ENCODE measurements around the gene DLG5.
"Not testable (repeated sequence)": the region's sequence is repeated elsewhere in the genome, so short reads cannot be mapped to it uniquely, and the experiment has no call there.

The DLG5 gene

DNA sequence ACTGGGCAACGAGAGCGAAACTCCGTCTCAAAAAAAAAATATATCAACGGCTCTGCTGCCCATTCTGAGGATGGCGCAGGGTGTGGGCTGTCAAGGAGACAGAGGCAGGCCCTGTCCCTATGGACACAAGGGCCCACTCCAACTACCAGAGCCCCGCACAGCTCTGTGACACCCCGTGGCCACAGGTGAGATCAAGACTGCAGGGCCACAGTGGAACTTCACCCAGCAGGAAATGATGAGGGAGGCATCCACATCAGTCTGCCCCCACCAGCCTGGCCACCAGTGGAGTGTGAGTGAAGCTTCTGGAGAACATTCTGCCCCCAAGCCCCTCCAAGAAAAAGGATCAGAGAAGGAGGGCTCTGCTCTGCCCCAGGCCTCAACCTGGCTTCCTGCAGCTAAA lies 136.7 kb downstream of the DLG5 start:
- no peak for DNase-seq

DNA sequence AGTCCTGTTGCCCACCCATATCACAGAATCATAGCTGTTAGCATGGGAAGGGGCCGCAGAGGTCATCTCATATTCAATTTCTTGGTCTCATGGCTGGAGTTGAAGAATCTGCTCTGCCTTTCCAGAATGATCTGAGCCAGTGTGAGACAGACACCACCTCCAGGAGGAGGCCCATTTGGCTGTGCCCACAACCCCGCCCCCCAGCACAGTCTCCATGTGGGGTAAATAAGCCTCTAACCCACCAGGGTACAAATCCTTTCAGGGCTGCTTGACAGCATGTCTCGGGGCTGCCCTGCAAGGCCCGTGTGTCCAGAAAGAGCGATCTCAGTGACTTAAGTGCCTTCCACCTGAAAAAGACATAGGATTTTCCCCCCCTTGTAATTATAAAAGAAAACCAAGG lies 137.5 kb downstream of the DLG5 start:
- no peak for DNase-seq

DNA sequence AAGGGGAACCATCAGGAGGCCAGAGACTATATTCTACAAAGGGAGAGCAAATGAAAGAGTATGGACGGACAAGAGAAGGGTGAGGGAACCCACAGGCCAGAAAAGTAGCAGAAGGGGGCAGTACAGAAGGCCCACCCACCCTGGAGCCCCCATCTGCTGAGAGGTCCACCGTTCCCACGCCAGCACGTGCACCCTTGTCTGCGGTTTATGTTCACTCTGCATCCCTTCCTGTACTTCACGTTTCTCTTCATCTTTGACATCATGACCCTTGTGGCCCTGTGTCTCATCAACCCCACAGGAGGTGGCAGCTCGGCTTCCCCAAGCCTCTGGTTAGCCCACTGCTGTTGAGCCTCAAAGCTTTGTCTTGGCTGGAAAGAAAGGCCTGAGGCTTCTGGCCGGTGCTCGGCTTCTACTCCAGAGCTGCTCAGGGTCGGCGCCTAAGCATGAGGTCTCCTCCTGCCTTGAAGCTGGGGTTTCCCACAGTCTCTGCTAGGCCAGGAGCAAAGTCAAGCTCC lies 138.0 kb downstream of the DLG5 start:
- DNase-seq: no peak

DNA sequence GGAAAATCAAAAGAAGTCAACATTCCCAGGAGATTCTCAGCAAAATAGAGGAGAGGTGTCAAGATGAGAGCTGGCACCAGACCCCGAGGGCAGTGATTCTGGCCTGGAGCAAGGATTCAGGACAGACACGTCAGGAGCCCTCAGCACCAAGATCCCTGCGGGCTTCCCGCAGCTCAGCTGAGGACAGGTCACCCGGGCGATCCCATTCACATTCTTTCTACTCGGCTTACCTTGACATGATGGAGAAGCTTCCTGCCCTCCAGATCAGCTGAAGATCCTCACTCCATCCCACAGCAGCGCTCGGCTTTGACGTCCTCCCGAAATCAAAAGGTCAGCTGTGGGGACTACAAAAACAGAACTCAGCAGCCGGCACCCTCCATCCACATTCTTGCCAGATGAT lies 139.1 kb downstream of the DLG5 start:
- no peak for DNase-seq

DNA sequence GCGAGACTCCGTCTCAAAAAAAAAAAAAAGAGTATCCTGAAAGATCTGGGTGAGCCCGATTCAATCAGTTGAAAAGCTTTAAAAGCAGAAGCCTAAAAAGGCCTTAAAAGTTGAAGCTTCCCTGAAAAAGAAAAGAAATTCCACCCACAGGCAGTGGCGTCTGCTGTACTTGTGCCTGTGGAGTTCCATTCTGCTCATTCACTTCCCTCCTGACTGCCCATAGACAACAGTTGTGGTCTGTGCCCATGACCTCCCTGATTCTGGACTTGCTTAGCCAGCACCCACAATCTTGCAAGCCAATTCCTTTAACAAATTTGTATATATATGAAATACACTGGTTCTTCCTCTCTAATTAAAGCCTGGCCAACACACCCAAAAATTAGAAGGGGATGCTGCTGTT lies 141.7 kb downstream of the DLG5 start:
- no peak for DNase-seq

DNA sequence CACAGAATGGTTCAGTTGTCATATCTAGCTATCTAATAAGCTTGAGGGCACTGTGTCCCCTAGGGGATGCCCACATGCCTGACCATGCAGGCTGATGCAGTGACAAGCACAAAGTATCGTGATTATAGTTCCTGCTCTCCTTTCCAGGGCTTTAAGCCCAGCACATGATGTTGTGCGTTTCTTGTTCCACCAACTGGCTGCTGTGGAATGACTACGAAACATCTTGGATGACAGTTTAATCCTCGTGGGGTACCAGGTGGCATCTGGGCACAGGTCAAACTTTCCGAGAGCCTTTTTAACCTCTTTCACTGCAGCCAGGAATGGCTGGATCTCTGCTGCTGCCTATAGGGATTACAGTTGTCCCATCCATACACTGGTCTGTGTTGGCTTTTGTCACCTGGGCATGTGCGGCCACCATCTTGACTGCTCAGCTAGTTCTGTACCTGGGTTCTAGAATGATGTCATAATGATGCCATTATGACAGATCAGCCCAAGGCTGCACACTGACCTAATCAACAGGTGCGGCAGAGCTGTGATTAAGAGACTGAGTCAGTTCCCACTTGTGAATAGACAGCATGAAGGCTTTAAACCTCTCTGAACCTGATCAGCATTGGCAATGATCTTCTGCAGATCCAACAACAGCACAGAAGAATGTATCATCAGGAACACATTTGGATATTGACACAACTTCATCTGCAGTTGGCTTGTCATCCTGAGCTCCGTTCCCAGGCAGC lies 144.1 kb downstream of the DLG5 start:
- DNase-seq: no peak

DNA sequence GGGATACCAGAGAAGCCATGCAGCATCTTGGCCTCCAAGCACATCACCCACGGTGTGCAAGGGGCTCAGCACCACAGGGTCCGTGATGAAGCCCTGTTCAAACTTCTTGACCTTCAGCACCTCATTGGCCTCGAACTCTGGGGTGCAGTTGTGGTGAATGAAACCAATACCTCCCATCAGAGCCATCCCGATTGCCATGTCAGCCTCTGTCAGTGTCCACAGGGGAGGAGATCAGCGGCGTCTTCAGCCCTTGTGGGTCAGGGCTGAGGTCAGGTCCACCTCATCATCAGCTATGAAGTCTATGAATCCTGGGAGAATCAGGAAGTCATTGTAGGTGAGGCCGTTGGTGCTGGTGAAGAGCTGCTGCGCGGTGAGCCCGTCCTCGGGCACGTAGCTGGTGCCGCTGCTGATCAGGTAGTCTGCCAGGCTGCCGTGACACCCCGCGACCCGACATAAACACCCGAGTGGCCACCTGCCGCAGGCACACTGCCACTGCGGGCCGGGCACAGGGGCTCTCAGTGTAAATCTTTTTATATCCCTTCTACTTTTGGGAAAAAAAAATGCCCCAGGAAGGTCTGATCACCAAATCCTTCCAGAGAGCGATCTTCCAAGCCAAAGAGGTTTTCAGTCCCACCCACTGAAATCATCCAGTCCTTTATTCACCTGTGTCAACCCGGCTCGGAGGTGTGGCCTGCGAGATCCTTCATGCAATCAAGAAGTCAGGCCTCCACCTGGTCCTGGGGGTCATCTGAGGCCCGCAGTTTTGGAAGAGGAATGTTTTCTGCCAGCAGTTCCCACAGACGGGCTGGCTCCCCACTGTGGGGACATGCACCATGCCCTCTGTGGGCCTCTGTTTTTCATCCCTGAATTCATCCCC lies 144.9 kb downstream of the DLG5 start:
- no peak for DNase-seq

DNA sequence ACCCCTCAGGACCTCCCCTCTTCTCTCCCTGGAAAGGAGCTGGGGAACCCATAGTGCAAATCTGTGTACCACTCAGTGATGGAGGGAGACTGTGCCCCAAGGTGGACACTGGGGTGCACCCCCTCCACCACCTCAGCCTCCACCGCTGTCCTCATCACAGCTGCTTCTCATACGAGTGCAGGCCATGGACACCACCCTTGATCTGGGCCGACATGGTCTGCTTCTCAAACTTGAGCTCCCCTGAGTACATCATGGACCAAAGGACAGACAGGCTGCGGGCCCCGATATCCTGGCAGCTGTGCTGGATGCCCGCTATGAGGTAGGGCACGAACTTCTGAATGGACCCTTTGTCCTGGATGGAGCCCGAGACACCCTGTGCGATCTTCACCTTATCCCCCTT lies 146.4 kb downstream of the DLG5 start:
- no peak for DNase-seq

DNA sequence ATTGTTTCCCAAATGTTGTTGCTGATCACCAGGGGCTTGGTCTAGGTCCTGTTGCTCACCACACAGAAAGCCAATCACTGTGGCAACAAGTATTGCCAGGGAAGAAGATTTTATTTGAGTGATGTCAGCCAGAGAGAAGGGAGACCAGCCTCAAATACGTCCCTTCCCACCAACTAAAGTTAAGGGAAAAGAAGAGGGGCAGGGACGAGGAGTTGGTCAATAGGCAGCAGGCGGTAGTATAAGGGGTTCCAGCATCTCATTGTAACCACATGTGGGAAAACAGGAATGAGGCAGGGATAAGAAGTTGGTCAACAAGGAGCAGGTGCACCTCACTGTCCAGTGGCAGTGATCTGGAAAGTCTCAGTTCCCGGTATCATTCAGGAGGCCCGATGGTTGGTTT lies 150.1 kb downstream of the DLG5 start:
- no peak for DNase-seq

DNA sequence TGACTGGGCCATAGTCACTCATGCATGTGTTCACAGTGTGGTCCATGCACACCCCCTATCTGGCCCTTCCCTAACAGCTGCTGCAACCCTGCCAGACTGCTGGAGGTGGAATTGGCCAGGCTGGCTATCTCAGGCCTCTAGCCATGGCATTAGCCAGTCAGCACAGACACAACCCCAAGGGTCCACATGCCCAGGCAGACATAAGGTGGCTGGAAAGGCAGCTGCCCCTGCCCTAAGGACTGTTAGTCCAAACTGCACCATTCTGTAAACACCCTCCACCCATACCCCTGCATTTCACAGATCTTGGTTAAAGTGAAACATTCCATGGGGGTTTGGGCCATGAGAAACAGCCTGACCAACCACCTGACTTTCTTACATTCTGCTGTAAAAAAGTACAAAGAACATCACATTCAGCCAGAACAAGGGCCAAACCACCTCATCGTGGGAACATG lies 151.6 kb downstream of the DLG5 start:
- DNase-seq: no peak

DNA sequence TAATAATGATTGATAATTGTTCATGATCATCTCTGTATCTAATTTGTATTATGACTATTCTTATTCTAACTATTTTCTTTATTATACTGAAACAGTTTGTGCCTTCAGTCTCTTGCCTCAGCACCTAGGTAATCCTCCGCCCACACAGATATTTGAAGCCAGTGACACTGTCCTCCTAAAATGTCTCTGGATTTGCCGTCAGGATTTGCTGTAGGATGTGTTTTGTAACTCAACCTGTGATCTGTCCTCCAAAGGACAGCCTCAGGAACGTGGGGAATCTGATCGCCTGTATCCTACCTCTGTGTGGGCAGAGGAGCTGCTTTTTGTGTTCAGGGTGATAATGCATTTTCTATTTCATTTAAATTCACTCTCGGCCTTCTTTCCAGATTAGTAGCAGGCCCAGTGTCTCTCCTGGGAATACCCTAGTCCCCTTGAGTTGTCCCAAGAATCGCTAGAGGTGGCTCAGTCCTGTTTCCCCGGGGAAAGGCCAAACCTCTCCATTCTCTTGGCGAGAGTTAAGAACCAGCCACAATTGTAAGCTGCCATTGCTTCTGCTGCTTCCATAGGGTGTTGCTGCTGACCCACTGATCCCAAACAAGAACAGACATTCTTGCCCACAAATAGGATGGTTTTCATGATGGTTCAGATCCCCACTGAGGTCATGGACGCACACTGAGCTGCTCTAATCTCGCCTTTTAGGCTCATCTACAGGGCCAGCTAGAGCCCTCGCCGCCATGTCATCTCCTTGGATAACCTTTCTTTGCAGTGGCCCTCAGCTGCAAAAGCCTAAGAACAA lies 152.7 kb downstream of the DLG5 start:
- DNase-seq: no peak

DNA sequence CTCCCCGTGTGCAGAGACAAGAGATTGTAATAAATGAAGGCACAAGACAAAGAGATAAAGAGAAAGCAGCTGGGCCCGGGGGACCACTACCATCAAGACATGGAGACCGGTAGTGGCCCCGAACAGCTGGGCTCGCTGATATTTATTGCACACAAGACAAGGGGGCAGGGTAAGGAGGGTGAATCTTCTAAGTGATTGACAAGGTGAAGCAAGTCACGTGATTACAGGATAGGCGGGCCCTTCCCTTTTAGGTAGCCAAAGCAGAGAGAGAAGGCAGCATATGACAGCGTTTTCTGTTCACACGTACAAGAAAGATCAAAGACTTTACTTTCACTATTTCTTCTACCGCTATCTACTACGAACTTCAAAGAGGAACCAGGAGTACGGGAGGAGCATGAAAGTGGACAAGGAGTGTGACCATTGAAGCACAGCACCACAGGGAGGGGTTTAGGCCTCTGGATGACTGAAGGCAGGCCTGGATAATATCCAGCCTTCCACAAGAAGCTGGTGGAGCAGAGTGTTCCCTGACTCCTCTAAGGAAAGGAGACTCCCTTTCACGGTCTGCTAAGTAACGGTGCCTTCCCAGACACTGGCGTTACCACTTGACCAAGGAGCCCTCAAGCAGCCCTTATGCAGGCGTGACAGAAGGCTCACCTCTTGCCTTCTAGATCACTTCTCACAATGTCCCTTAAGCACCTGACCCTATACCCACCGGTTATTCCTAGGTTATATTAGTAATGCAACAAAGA lies 153.5 kb downstream of the DLG5 start:
- not testable (repeated sequence) for DNase-seq

DNA sequence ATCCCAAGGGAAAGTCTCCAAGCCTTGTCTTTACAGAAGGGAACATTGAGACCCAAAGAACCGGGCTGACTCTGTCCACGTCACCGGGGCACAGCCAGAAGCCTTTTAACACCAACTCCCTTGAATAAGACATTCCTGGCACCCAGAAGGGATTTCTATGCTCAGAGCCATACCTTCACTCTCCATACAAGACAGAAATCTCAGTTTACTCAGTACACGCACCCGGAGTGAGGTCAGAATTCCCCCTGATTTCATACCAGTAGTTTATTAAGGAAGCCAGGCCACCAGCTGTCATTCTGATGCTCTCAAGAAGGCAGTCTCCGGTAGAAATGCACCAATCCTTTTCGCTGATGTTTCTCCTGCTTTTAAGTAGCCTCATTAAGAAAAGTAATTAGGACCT lies 154.7 kb downstream of the DLG5 start:
- no peak for DNase-seq

DNA sequence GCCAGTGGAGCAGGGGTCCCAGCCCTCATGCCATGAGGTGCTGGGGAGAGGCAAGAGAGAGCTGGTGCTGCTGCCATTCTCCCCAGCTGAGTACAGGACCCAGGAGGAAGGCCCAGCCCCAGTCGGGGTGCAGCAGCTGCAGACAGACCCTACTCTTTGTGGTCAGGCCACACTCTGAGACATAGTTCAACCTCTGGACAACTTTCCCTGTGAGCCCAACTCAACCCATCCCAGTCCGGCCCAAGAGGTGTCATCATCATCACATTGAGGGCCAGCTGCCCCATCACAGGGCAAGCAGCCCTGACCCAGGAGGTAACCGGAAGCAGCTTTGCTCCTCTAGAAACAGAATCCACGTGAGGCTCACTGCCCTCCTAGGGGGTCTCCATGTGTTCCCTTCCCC lies 155.1 kb downstream of the DLG5 start:
- no peak for DNase-seq

DNA sequence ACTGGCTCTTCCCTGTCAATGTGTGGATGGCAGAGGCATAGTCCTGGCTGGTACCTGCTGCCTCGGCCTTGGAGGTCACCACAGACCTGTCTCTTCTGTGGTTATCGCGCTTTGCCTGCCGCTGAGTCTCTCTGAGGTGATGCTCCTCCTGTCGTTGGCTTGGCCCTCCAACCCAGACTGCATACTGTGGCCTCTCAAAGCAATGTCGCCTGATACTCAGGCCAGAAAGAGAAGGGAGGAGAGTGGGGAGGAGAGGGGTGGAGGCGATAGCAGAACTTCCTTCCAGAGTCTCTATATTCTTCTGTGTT lies 155.7 kb downstream of the DLG5 start:
- no peak for DNase-seq

DNA sequence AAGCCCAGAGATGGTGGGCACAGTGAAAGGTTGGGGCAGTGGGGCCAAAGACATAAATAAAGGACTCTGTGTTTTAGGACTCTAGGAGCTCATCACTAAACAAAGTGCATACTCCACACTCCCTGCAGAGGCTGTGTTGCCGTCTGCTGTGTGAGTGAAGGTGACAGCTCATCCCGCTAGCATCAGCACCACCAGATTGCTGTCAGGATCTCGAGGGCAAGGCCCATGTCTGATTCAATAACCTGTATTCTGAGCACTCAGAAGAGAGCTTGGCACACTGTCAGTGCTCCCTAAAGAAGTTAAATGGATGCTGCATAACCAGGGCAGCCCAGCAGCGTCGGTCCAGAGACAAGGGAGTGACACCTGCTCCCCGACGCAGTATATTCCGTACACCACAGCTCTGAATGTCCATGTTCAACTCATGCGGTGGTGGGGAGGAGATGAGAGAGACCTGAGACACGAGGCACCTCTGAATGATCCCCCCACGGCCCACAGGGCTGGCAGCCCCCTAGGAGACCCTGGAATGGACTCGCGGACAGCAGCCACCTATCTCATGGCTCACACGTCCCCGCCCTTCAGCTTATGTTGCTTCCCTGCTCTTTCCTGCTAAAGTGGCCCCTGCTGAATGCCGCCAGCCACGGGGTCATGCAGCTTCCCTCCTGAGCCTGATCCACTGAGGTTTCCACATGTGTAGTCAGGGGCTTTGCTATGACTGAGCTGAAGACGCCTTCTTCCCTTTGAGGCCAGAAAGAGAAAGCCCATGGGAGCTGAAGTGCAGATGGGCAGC lies 156.3 kb downstream of the DLG5 start:
- no peak for DNase-seq

DNA sequence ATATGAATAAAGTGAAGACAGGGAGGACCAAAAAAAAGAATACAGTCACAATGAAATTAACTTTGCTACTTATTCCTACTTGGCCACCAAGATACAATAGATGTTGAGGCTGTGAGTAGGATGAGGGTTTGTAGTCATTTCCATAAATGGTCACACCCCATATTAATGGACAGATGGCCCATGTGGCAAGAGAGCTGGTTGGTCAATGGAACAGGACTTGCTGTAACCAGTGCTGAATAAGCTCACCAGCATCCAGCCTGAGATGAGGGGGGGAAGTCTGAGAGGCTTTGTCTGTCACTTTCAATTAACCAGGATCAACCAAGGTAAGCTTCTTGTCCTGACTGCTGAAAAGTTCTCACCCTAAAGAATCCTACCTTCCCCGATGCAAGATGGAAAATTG lies 158.5 kb downstream of the DLG5 start:
- DNase-seq: no peak

DNA sequence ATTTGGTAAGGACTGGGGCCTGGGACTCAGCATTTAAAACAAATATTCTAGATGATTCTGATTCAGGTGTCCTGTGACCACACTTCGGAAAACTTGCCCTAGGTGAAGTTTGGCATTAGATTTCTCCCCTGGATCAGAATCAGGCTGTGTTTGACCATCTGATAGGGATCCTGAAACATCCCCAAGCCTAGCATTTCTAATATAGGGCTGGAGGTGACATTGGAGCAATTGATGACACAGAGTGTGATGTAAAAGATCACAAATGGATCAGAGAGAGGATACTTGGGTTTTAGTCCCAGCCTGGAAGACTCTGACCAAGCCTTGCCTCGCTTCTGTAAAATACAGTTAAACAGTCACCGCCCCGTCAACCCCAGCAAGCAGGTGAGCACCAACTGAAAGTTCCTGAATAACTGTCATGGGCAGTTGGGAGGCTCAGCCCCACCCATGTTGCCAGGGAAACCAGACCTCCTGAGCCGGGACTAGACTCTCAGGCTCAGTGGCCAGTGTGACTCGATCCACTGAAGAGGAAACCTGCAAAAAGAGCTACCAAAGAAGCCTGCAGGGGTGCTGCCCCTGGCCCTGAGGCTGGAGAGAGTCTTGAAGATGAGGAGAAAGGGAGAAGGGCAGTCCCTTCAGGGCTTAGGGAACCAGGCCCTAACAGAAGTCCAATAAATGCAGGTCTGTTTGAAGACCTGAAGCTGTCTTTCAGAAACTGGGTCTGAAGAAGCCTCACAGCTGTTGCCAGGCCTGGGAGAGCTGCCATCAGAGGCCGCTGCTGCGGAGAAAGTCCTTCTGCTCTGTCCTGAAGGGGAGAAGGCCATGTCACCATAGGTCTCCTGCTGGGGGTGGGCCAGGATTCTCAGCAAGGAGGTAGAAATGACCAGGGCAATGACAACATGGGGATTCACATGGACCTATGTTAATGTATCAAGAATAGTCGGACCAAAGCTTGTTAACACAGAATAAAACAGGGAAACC lies 162.8 kb downstream of the DLG5 start:
- no peak for DNase-seq

DNA sequence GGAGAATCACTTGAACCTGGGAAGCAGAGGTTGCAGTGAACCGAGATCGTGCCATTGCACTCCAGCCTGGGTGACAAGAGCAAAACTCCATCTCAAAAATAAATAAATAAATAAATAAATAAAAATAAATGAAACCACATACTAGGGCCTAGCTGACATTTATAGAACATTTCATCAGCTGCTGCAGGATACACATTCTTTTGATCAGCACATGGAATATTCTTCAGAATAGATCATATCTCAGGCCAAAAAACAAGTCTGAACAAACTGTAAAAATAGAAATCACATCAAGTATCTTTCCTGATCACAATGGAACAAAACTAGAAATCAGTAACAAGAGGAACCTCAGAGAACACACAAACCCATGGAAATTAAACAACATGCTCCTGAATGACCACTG lies 168.1 kb downstream of the DLG5 start:
- DNase-seq: not testable (repeated sequence)

Data from NCI-H446 treated with DMSO at 0.1 percent for 48 hours (cell line).